Measurements from ENCODE around the gene CLK3. TPM values are rescaled to one million over a fixed set of nuclear protein-coding genes. Genes with fewer than 3 reads are reported as not detected.
A peak's percentile ranks its signal among the peaks of the same experiment; 100 is the strongest.

Gene CLK3
- total and polyA plus RNA-seq, 2 of the 13 experiments (the other 11 are each of a cell fraction or from before 2014, with no cell fraction given): 41.5 to 82.0 TPM

GRCh38 chr15:74620636-74621545 lies 5.3 kb downstream of the CLK3 start (continued):
- TF ChIP-seq ETS1 (CRISPR knock-in tag; IDR thresholded peaks at IDR 0.05) (no peak), MAZ (IDR thresholded peaks at IDR 0.05; ENCODE audit: borderline replicate concordance, low read depth, low read length) (peak; percentile 36; the same call in 1 of the 2 replicates), MAZ (CRISPR knock-in tag; IDR thresholded peaks at IDR 0.05; ENCODE audit: low read depth) (no peak), ZNF607 (CRISPR knock-in tag; IDR thresholded peaks at IDR 0.05; ENCODE audit: borderline replicate concordance) (no peak), ZNF672 (CRISPR knock-in tag; IDR thresholded peaks at IDR 0.05) (no peak), TRIM24 (CRISPR knock-in tag; IDR thresholded peaks at IDR 0.05) (no peak), DNMT3B (CRISPR knock-in tag; conservative IDR thresholded peaks at IDR 0.05) (no peak), NAIF1 (CRISPR knock-in tag; IDR thresholded peaks at IDR 0.05; ENCODE audit: borderline replicate concordance) (no peak), HNRNPUL1 (IDR thresholded peaks at IDR 0.05; ENCODE audit: low read depth, low read length) (no peak), ZNF720 (CRISPR knock-in tag; IDR thresholded peaks at IDR 0.05) (no peak), ZNF142 (CRISPR knock-in tag; IDR thresholded peaks at IDR 0.05) (no peak), ZBTB43 (CRISPR knock-in tag; conservative IDR thresholded peaks at IDR 0.05) (no peak), TERF1 (CRISPR knock-in tag; IDR thresholded peaks at IDR 0.05) (no peak), ZNF496 (CRISPR knock-in tag; IDR thresholded peaks at IDR 0.05; ENCODE audit: insufficient replicate concordance) (no peak), ZIK1 (CRISPR knock-in tag; IDR thresholded peaks at IDR 0.05; ENCODE audit: borderline replicate concordance, low read depth) (no peak), ZBTB38 (CRISPR knock-in tag; IDR thresholded peaks at IDR 0.05) (peak; percentile 93), ZNF782 (CRISPR knock-in tag; IDR thresholded peaks at IDR 0.05; ENCODE audit: borderline replicate concordance) (no peak), ZSCAN21 (CRISPR knock-in tag; IDR thresholded peaks at IDR 0.05; ENCODE audit: borderline replicate concordance) (no peak)
